Measurements from ENCODE around the gene NOTCH4.

The NOTCH4 gene

GRCh38 chr6:32168350-32168749, 55.5 kb downstream of the NOTCH4 start:
- TF ChIP-seq RARB (CRISPR knock-in tag; IDR thresholded peaks at IDR 0.05) (no peak), CSRNP3 (CRISPR knock-in tag; IDR thresholded peaks at IDR 0.05) (no peak), ISL1 (CRISPR knock-in tag; IDR thresholded peaks at IDR 0.05) (no peak), TOX (CRISPR knock-in tag; IDR thresholded peaks at IDR 0.05; ENCODE audit: borderline replicate concordance) (no peak), ZNF565 (CRISPR knock-in tag; conservative IDR thresholded peaks at IDR 0.05; ENCODE audit: low read depth) (no peak)
- ATAC-seq: no peak

- ATAC-seq: no peak
- no peak for TF ChIP-seq ESRRG (CRISPR knock-in tag; IDR thresholded peaks at IDR 0.05)
- no peak for TF ChIP-seq SNAI2 (CRISPR knock-in tag; IDR thresholded peaks at IDR 0.05)
- no peak for TF ChIP-seq CSDC2 (CRISPR knock-in tag; IDR thresholded peaks at IDR 0.05)
- TF ChIP-seq POU6F1 (CRISPR knock-in tag; IDR thresholded peaks at IDR 0.05; ENCODE audit: borderline replicate concordance, low read depth): no peak
- TF ChIP-seq ISL1 (CRISPR knock-in tag; IDR thresholded peaks at IDR 0.05): no peak
- no peak for TF ChIP-seq ZC3H10 (CRISPR knock-in tag; IDR thresholded peaks at IDR 0.05)
- TF ChIP-seq TOX (CRISPR knock-in tag; IDR thresholded peaks at IDR 0.05; ENCODE audit: borderline replicate concordance): no peak
- TF ChIP-seq ZNF70 (CRISPR knock-in tag; IDR thresholded peaks at IDR 0.05): no peak
- TF ChIP-seq ZNF8 (CRISPR knock-in tag; IDR thresholded peaks at IDR 0.05): no peak
- no peak for TF ChIP-seq CREB5 (CRISPR knock-in tag; IDR thresholded peaks at IDR 0.05; ENCODE audit: low read depth)
Measured at GRCh38 chr6:32167761-32168262, 56.1 kb downstream of the NOTCH4 start.

- no peak for TF ChIP-seq TSHZ2 (CRISPR knock-in tag; IDR thresholded peaks at IDR 0.05)
- no peak for TF ChIP-seq TCF4 (CRISPR knock-in tag; IDR thresholded peaks at IDR 0.05; ENCODE audit: borderline replicate concordance)
- no peak for TF ChIP-seq ESRRG (CRISPR knock-in tag; IDR thresholded peaks at IDR 0.05)
- no peak for TF ChIP-seq GLIS3 (CRISPR knock-in tag; IDR thresholded peaks at IDR 0.05)
- TF ChIP-seq POU6F1 (CRISPR knock-in tag; IDR thresholded peaks at IDR 0.05; ENCODE audit: borderline replicate concordance, low read depth): no peak
- TF ChIP-seq ISL1 (CRISPR knock-in tag; IDR thresholded peaks at IDR 0.05): no peak
- no peak for TF ChIP-seq ZNF70 (CRISPR knock-in tag; IDR thresholded peaks at IDR 0.05)
- no peak for TF ChIP-seq ZFP3 (CRISPR knock-in tag; IDR thresholded peaks at IDR 0.05)
- no peak for TF ChIP-seq CSRNP3 (CRISPR knock-in tag; IDR thresholded peaks at IDR 0.05)
- TF ChIP-seq OSR1 (CRISPR knock-in tag; IDR thresholded peaks at IDR 0.05): no peak
- no peak for TF ChIP-seq CSDC2 (CRISPR knock-in tag; IDR thresholded peaks at IDR 0.05)
- no peak for TF ChIP-seq ARNTL (CRISPR knock-in tag; IDR thresholded peaks at IDR 0.05; ENCODE audit: borderline replicate concordance, low read depth)
- no peak for ATAC-seq
Measured at GRCh38 chr6:32167154-32167760, 56.6 kb downstream of the NOTCH4 start.

Measured in SK-N-SH treated with all-trans-retinoic acid at 6 μM for 48 hours (cell line).